ENCODE data around the gene NPL.

NPL gene

DNA sequence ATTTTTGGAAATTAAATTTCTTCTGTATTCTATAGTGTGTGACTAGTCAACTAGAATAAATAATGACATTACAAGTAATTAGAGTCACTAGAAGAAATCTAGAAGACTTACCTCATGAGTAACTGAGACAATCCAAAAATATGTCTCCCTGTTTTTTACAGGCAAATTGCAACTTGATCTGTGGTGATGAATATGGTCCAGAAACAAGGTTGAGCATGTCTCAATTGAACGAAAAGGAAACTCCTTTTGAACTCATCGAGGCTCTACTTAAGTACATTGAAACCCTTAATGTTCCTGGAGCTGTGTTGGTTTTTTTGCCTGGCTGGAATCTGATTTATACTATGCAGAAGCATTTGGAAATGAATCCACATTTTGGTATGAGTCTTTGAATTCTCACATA lies 86.3 kb downstream of the NPL start:
- H3K9ac ChIP-seq (ENCODE audit: low read length) = no peak overlapping the region
- no peaks in the 10 kb centered on the region for H3K79me2 ChIP-seq (ENCODE audit: insufficient read depth, low read length)
- H3F3A ChIP-seq (ENCODE audit: insufficient read depth, low read length) = no peaks in the 10 kb centered on the region
- H3K4me1 ChIP-seq (ENCODE audit: insufficient read depth, low read length, severe bottlenecking) = no peaks in the 10 kb centered on the region
- H3K4me2 ChIP-seq (ENCODE audit: low read length) = no peak overlapping the region
- no peaks in the 10 kb centered on the region for H3K9me2 ChIP-seq (ENCODE audit: low read depth, low read length)
- TF ChIP-seq EZH2 (IDR thresholded peaks at IDR 0.05; ENCODE audit: borderline replicate concordance, low read length) = no peak
- H4K20me1 ChIP-seq (ENCODE audit: insufficient read depth, low read length) = no peaks in the 10 kb centered on the region
- no peak overlapping the region for H3K4me3 ChIP-seq (ENCODE audit: low read depth, low read length, poor library complexity, severe bottlenecking)
- H3K9me3 ChIP-seq (ENCODE audit: low read length) = no peaks in the 10 kb centered on the region
- H2AFZ ChIP-seq (ENCODE audit: low read length) = no peak overlapping the region
- H3K27ac ChIP-seq (ENCODE audit: low read depth, low read length, poor library complexity, severe bottlenecking) = no peak overlapping the region
- peaks cover 100% of the 10 kb centered on the region for H3K36me3 ChIP-seq (ENCODE audit: insufficient read depth, low read length)
- no peaks in the 10 kb centered on the region for H3K27me3 ChIP-seq (ENCODE audit: insufficient read depth, low read length)

DNA sequence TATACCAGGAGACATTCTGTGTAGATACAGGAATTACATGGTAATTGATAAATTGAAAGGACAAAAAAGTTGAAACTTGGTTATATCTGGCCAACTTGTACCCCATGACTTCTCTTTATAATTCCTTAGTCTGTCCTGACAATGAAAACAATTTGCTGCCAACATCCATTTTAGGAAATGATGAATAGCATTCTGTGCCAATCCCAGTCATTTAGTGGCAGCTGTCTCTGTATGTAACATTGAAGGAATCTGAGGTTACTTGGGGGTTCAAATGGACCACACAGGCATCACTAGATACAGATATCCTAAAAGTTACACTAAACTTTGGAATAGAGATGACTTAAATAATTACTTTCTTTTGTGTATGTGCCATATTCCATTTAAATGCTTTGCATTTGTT lies 87.8 kb downstream of the NPL start:
- H3K9ac ChIP-seq (ENCODE audit: low read length) = no peak overlapping the region
- no peaks in the 10 kb centered on the region for H3K9me3 ChIP-seq (ENCODE audit: low read length)
- no peak overlapping the region for H3K4me3 ChIP-seq (ENCODE audit: low read depth, low read length, poor library complexity, severe bottlenecking)
- no peaks in the 10 kb centered on the region for H3K79me2 ChIP-seq (ENCODE audit: insufficient read depth, low read length)
- H3K4me1 ChIP-seq (ENCODE audit: insufficient read depth, low read length, severe bottlenecking) = no peaks in the 10 kb centered on the region
- TF ChIP-seq, protein P1, sequence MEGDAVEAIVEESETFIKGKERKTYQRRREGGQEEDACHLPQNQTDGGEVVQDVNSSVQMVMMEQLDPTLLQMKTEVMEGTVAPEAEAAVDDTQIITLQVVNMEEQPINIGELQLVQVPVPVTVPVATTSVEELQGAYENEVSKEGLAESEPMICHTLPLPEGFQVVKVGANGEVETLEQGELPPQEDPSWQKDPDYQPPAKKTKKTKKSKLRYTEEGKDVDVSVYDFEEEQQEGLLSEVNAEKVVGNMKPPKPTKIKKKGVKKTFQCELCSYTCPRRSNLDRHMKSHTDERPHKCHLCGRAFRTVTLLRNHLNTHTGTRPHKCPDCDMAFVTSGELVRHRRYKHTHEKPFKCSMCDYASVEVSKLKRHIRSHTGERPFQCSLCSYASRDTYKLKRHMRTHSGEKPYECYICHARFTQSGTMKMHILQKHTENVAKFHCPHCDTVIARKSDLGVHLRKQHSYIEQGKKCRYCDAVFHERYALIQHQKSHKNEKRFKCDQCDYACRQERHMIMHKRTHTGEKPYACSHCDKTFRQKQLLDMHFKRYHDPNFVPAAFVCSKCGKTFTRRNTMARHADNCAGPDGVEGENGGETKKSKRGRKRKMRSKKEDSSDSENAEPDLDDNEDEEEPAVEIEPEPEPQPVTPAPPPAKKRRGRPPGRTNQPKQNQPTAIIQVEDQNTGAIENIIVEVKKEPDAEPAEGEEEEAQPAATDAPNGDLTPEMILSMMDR (IDR thresholded peaks at IDR 0.05; ENCODE audit: low read length) = no peak
- TF ChIP-seq EZH2 (IDR thresholded peaks at IDR 0.05; ENCODE audit: borderline replicate concordance, low read length) = no peak
- H3K9me2 ChIP-seq (ENCODE audit: low read depth, low read length) = no peaks in the 10 kb centered on the region
- no peaks in the 10 kb centered on the region for H3K27me3 ChIP-seq (ENCODE audit: insufficient read depth, low read length)
- no peak overlapping the region for H3K27ac ChIP-seq (ENCODE audit: low read depth, low read length, poor library complexity, severe bottlenecking)
- no peaks in the 10 kb centered on the region; the same call in 1 of the 2 replicates for H4K20me1 ChIP-seq (ENCODE audit: insufficient read depth, low read length)
- no peak overlapping the region for H3K4me2 ChIP-seq (ENCODE audit: low read length)
- H2AFZ ChIP-seq (ENCODE audit: low read length) = no peak overlapping the region
- H3F3A ChIP-seq (ENCODE audit: insufficient read depth, low read length) = no peaks in the 10 kb centered on the region
- H3K36me3 ChIP-seq (ENCODE audit: insufficient read depth, low read length) = peaks cover 100% of the 10 kb centered on the region

DNA sequence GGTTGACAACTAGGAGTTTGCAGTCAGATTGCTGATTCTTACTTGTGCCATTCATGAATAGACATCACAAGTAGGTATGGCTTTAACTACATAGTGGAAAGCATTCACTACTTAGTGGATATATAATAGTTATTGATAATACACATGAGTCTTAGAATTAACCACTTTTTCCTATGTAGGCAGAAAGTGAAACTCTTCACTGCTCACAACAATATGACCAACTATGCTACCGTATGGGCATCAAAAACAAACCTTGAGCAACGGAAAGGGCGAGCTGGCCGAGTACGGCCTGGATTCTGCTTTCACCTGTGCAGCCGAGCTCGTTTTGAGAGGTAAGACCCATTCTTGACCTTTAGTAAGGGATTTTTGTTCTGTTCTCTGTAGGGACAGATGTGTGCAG lies 88.3 kb downstream of the NPL start:
- Histone ChIP-seq H3K27me3 (ENCODE audit: insufficient read depth, low read length) (no peaks in the 10 kb centered on the region), H3K4me2 (ENCODE audit: low read length) (no peak overlapping the region), H3K27ac (ENCODE audit: low read depth, low read length, poor library complexity, severe bottlenecking) (no peak overlapping the region), H3K9ac (ENCODE audit: low read length) (no peak overlapping the region), H3K9me2 (ENCODE audit: low read depth, low read length) (no peaks in the 10 kb centered on the region), H3F3A (ENCODE audit: insufficient read depth, low read length) (no peaks in the 10 kb centered on the region), H2AFZ (ENCODE audit: low read length) (no peak overlapping the region), H4K20me1 (ENCODE audit: insufficient read depth, low read length) (no peaks in the 10 kb centered on the region; the same call in 1 of the 2 replicates), H3K4me3 (ENCODE audit: low read depth, low read length, poor library complexity, severe bottlenecking) (no peak overlapping the region), H3K79me2 (ENCODE audit: insufficient read depth, low read length) (no peaks in the 10 kb centered on the region), H3K36me3 (ENCODE audit: insufficient read depth, low read length) (peaks cover 100% of the 10 kb centered on the region), H3K4me1 (ENCODE audit: insufficient read depth, low read length, severe bottlenecking) (no peaks in the 10 kb centered on the region), H3K9me3 (ENCODE audit: low read length) (no peaks in the 10 kb centered on the region)
- TF ChIP-seq, protein P1 (IDR thresholded peaks at IDR 0.05; ENCODE audit: low read length) = no peak
- TF ChIP-seq EZH2 (IDR thresholded peaks at IDR 0.05; ENCODE audit: borderline replicate concordance, low read length) = no peak

Data from OCI-LY1 (cell line).